BLaER1 treated with 17β-estradiol and CSF1 and Interleukin-3, amounts not matched to agents 10 nM and 100 nM (cell line): ENCODE results near the gene USP6NL.

ENCODE experiments used
- H3K27ac ChIP-seq, 11 experiments: shearing (Covaris generic); formaldehyde crosslinking; 2 replicates each; pipeline ENCODE4 v1.8.1; 2022
- H3K27me3 ChIP-seq, 11 experiments: shearing (Covaris generic); formaldehyde crosslinking; 2 replicates each; pipeline ENCODE4 v1.8.1; 2022
- H3K36me3 ChIP-seq, 11 experiments: shearing (Covaris generic); formaldehyde crosslinking; 2 replicates each; pipeline ENCODE4 v1.8.1; 2022
- H3K4me1 ChIP-seq, 10 experiments: shearing (Covaris generic); formaldehyde crosslinking; 2 replicates each; pipeline ENCODE4 v1.8.1; 2022
- H3K4me2 ChIP-seq, 11 experiments: shearing (Covaris generic); formaldehyde crosslinking; 2 replicates each; pipeline ENCODE4 v1.8.1; 2022
- H3K4me3 ChIP-seq, 10 experiments: shearing (Covaris generic); formaldehyde crosslinking; 2 replicates each; pipeline ENCODE4 v1.8.1; 2022
- H3K9ac ChIP-seq, 11 experiments: shearing (Covaris generic); formaldehyde crosslinking; 2 replicates each; pipeline ENCODE4 v1.8.1; 2022
- H3K9me3 ChIP-seq, 11 experiments: shearing (Covaris generic); formaldehyde crosslinking; replicated peaks in 1 of 11; 2 replicates each; pipeline ENCODE4 v1.8.1; 2022
- H4K20me1 ChIP-seq, 11 experiments: shearing (Covaris generic); formaldehyde crosslinking; 2 replicates each; pipeline ENCODE4 v1.8.1; 2022
- Cebpa-rat ChIP-seq, 11 experiments: shearing (Covaris generic); IDR thresholded peaks; 2 replicates each; pipeline ENCODE4 v1.8.1; 2022

Gene USP6NL

DNA sequence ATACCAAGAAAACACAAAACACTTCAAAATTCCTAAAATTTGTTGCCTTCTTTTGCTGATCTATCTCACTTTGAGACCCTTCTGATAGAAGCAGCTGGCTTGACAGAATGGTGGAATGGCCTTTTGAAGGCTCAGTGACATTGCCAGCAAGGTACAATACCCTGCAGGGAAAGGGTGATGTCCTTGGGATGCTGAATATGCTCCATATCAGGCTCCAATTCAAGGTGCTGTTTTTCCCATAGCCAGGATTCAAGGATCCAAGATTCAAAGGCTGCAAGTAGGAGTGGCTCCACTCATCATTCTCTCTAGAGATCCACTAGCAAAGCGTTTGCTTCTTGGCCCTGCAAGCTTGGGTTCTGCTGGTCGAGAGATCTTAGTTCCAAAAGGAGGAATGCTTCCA is 120.4 kb downstream of the USP6NL start:
- no peak overlapping the region for H3K4me3 ChIP-seq
- H3K4me1 ChIP-seq = peaks cover 0 to 12% (median 5%) of the 10 kb centered on the region in 10 experiments; a peak in 4 of 20 replicates
- H3K9ac ChIP-seq = no peak overlapping the region
- no peaks in the 10 kb centered on the region for H3K27me3 ChIP-seq
- no peaks in the 10 kb centered on the region for H4K20me1 ChIP-seq
- H3K36me3 ChIP-seq = peaks cover 57 to 91% (median 81%) of the 10 kb centered on the region in 11 experiments
- no peak overlapping the region for H3K4me2 ChIP-seq
- H3K9me3 ChIP-seq = no peaks in the 10 kb centered on the region
- H3K27ac ChIP-seq = no peak overlapping the region
- no peak for TF ChIP-seq Cebpa-rat (IDR thresholded peaks at IDR 0.05)

DNA sequence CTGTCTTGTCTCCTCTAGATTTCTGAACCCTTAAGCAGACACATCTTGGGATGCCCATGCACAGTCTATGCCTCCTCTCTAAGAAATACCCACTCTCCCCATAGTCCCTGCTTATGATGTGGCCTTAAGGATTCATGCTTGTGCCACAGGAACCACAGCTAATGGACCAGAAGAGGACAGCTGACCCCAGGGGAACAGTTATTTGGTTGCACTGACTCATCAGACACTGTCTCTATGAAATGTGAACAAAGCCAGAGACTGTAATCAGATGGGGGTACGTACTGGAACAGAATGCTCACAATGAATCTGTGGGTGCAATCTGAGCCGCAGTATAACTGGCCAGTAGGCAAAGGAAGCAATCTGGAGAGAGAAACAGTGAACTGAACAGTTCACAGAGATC is 121.9 kb downstream of the USP6NL start:
- no peaks in the 10 kb centered on the region for H4K20me1 ChIP-seq
- no peak overlapping the region for H3K4me3 ChIP-seq
- H3K27ac ChIP-seq = no peak overlapping the region
- no peak overlapping the region for H3K4me2 ChIP-seq
- H3K9me3 ChIP-seq = no peaks in the 10 kb centered on the region
- no peak overlapping the region for H3K9ac ChIP-seq
- no peaks in the 10 kb centered on the region for H3K27me3 ChIP-seq
- H3K36me3 ChIP-seq = peaks cover 52 to 93% (median 83%) of the 10 kb centered on the region in 11 experiments
- peaks cover 0 to 12% (median 5%) of the 10 kb centered on the region in 10 experiments; a peak in 5 of 20 replicates for H3K4me1 ChIP-seq
- no peak for TF ChIP-seq Cebpa-rat (IDR thresholded peaks at IDR 0.05)

DNA sequence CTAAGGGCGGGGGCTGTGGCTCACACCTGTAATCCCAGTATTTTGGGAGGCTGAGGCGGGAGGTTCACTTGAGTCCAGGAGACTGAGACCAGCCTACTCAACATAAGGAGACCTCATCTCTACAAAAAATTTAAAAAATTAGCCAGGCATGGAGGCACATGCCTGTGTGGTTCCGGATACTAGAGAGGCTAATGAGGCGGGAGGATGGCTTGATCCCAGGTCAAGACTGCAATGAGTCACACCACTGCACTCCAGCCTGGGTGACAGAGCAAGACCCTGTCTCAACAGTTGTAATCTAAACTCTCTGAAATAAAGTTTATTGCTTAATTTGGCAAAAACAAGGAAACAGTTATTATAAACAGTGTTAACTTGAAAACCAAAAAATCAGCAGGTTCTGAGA is 123.3 kb downstream of the USP6NL start:
- Histone ChIP-seq H3K4me1 (peaks cover 0 to 14% (median 7%) of the 10 kb centered on the region in 10 experiments; a peak in 14 of 20 replicates), H3K27ac (no peak overlapping the region), H3K4me3 (no peak overlapping the region), H3K27me3 (no peaks in the 10 kb centered on the region), H3K36me3 (peaks cover 49 to 87% (median 79%) of the 10 kb centered on the region in 11 experiments), H3K4me2 (no peak overlapping the region), H3K9me3 (no peaks in the 10 kb centered on the region), H4K20me1 (no peaks in the 10 kb centered on the region), H3K9ac (no peak overlapping the region)
- no peak for TF ChIP-seq Cebpa-rat (IDR thresholded peaks at IDR 0.05)

GRCh38 chr10:11483201-11484148 is 128.0 kb downstream of the USP6NL start:
- Histone ChIP-seq H3K27ac (no peak overlapping the region), H3K36me3 (peaks cover 37 to 88% (median 71%) of the 10 kb centered on the region in 11 experiments), H3K4me2 (peak overlapping the region in 5 of 11 experiments; percentile 35 to 78 (median 53); a peak in 8 of 22 replicates)

GRCh38 chr10:11482306-11482705 is 129.1 kb downstream of the USP6NL start:
- no peak overlapping the region for H3K27ac ChIP-seq
- peaks cover 36 to 84% (median 60%) of the 10 kb centered on the region in 11 experiments; a peak in 21 of 22 replicates for H3K36me3 ChIP-seq
- peaks cover 0 to 19% (median 5%) of the 10 kb centered on the region in 10 experiments; a peak in 13 of 20 replicates for H3K4me1 ChIP-seq

More at GRCh38 chr10:11483201-11484148, 128.0 kb downstream of the USP6NL start:
- H3K4me1 ChIP-seq = peaks cover 0 to 19% (median 5%) of the 10 kb centered on the region in 10 experiments; a peak in 13 of 20 replicates
- no peak for TF ChIP-seq Cebpa-rat (IDR thresholded peaks at IDR 0.05)
- no peak overlapping the region for H3K4me3 ChIP-seq
- H3K9ac ChIP-seq = no peak overlapping the region
- H3K27me3 ChIP-seq = no peaks in the 10 kb centered on the region
- H4K20me1 ChIP-seq = no peaks in the 10 kb centered on the region
- H3K9me3 ChIP-seq = no peaks in the 10 kb centered on the region

GRCh38 chr10:11480687-11481086 is 130.8 kb downstream of the USP6NL start:
- TF ChIP-seq Cebpa-rat (IDR thresholded peaks at IDR 0.05) = no peak
- no peak overlapping the region for H3K27ac ChIP-seq

More at GRCh38 chr10:11482306-11482705, 129.1 kb downstream of the USP6NL start:
- H3K9me3 ChIP-seq = no peaks in the 10 kb centered on the region
- H3K27me3 ChIP-seq = no peaks in the 10 kb centered on the region
- H3K4me2 ChIP-seq = no peak overlapping the region
- no peak overlapping the region for H3K9ac ChIP-seq
- no peaks in the 10 kb centered on the region; a peak in 1 of 22 replicates for H4K20me1 ChIP-seq
- no peak for TF ChIP-seq Cebpa-rat (IDR thresholded peaks at IDR 0.05)
- no peak overlapping the region for H3K4me3 ChIP-seq

DNA sequence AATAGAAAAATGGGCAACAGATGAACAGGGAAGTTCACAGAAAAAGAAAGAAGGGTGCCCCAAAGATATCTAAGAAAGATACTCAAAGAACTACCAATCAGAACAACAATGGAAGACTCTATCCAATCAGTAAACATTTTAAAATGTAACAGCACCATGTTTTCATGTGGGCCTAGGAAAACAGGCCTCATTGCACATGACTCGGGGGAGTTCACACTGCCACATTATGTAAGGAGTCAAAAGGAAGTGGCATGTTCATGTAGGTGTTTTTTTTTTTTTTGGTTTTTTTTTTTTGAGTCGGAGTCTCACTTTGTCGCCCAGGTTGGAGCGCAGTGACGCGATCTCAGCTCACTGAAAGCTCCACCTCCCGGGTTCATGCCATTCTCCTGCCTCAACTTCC is 132.2 kb downstream of the USP6NL start:
- no peaks in the 10 kb centered on the region for H3K9me3 ChIP-seq
- H4K20me1 ChIP-seq = peaks cover 0 to 6% (median 0%) of the 10 kb centered on the region in 11 experiments; a peak in 2 of 22 replicates
- H3K4me3 ChIP-seq = no peak overlapping the region
- H3K36me3 ChIP-seq = peaks cover 36 to 75% (median 60%) of the 10 kb centered on the region in 11 experiments; a peak in 21 of 22 replicates
- TF ChIP-seq Cebpa-rat (IDR thresholded peaks at IDR 0.05) = no peak
- H3K4me2 ChIP-seq = no peak overlapping the region
- no peak overlapping the region for H3K9ac ChIP-seq
- peaks cover 0 to 17% (median 5%) of the 10 kb centered on the region in 10 experiments; a peak in 13 of 20 replicates for H3K4me1 ChIP-seq
- H3K27ac ChIP-seq = no peak overlapping the region
- no peaks in the 10 kb centered on the region for H3K27me3 ChIP-seq

More at GRCh38 chr10:11480687-11481086, 130.8 kb downstream of the USP6NL start:
- H3K4me1 ChIP-seq = peaks cover 0 to 19% (median 5%) of the 10 kb centered on the region in 10 experiments; a peak in 13 of 20 replicates
- no peak overlapping the region for H3K9ac ChIP-seq
- no peaks in the 10 kb centered on the region for H3K9me3 ChIP-seq
- peaks cover 0 to 6% (median 0%) of the 10 kb centered on the region in 11 experiments; a peak in 2 of 22 replicates for H4K20me1 ChIP-seq
- no peak overlapping the region for H3K4me3 ChIP-seq
- H3K4me2 ChIP-seq = no peak overlapping the region
- H3K27me3 ChIP-seq = no peaks in the 10 kb centered on the region
- H3K36me3 ChIP-seq = peaks cover 39 to 88% (median 67%) of the 10 kb centered on the region in 11 experiments; a peak in 21 of 22 replicates

DNA sequence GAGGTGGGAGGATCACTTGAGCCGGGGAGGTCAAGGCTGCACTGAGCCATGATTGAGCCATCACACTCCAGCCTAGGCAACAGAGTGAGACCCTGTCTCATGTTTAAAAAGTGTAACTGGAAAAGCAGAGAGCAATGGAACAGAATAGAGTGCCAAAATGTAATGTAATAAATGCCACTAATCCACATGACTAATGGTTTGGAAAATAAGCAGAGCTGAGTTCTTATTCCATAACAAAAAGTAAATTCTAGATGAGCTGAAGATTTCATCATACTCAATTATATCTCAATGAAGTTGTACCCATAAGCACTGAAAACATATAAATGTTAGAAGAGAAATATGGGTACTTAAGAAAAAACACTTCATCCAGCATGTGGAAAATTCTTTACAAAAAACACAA is 132.6 kb downstream of the USP6NL start:
- peaks cover 0 to 6% (median 0%) of the 10 kb centered on the region in 11 experiments; a peak in 2 of 22 replicates for H4K20me1 ChIP-seq
- peaks cover 36 to 72% (median 55%) of the 10 kb centered on the region in 11 experiments; a peak in 21 of 22 replicates for H3K36me3 ChIP-seq
- no peak overlapping the region for H3K27ac ChIP-seq
- TF ChIP-seq Cebpa-rat (IDR thresholded peaks at IDR 0.05) = no peak
- H3K9ac ChIP-seq = no peak overlapping the region
- H3K4me3 ChIP-seq = no peak overlapping the region
- no peaks in the 10 kb centered on the region for H3K9me3 ChIP-seq
- H3K4me1 ChIP-seq = peaks cover 0 to 12% (median 5%) of the 10 kb centered on the region in 10 experiments; a peak in 13 of 20 replicates
- no peaks in the 10 kb centered on the region for H3K27me3 ChIP-seq
- H3K4me2 ChIP-seq = no peak overlapping the region

DNA sequence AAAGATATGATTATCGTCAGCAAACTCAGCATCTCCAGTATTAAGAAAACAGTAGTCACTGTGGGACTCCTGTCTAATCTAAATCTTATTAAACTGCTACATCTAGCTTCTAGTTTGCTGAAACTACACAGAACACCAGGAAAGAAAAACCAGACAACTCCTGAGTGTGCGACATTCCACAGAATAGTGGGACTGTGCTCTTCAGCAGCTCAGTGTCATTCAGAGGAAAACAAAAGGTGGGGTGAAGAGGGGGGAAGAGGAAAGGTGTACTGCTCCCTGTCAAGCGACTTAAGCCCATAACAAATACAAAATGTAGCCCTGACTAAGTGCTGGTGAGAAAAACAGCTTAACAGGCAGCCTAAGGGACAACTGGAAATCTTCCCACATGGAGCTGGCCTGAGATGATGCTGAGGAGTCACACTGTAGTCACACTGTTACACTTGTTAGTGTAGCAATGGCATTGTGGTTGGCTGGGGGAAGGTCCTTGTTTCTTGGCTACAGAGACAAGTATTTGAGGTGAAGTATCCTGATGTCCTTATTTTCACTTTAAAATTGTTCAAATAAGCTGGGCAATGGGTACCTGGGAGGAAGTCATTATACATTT is 135.5 kb downstream of the USP6NL start:
- Histone ChIP-seq H3K9ac (no peak overlapping the region), H3K36me3 (peaks cover 29 to 62% (median 44%) of the 10 kb centered on the region in 11 experiments; a peak in 21 of 22 replicates), H3K4me3 (no peak overlapping the region), H4K20me1 (peaks cover 0 to 17% (median 0%) of the 10 kb centered on the region in 11 experiments; a peak in 2 of 22 replicates), H3K4me2 (no peak overlapping the region), H3K9me3 (no peaks in the 10 kb centered on the region), H3K27me3 (no peaks in the 10 kb centered on the region), H3K4me1 (no peaks in the 10 kb centered on the region; a peak in 2 of 20 replicates), H3K27ac (no peak overlapping the region)
- no peak for TF ChIP-seq Cebpa-rat (IDR thresholded peaks at IDR 0.05)
